OCI-LY1 (cell line): ENCODE measurements around the gene CHAD.

Source experiments
- H2AFZ ChIP-seq: fragments of 200-600 bp; sonication (generic), shearing (Covaris generic); 2 replicates; pipeline ENCODE4 v1.6.0; 2014; ENCODE audit warnings: antibody characterized with exemption, mild to moderate bottlenecking, low read length
- H3F3A ChIP-seq: fragments of 200-600 bp; sonication (generic), shearing (Covaris generic); 2 replicates; pipeline ENCODE4 v1.6.0; 2014; ENCODE audit warnings: mild to moderate bottlenecking, antibody characterized with exemption, low read length, moderate library complexity; ENCODE audit not compliant: insufficient read depth
- H3K27ac ChIP-seq: fragments of 200-600 bp; sonication (generic); 2 replicates; pipeline ENCODE4 v1.5.1; 2014; ENCODE audit warnings: low read length, mixed run types, mild to moderate bottlenecking, low read depth; ENCODE audit not compliant: poor library complexity, severe bottlenecking
- H3K27me3 ChIP-seq: fragments of 200-600 bp; sonication (generic); 2 replicates; pipeline ENCODE4 v1.6.0; 2014; ENCODE audit warnings: antibody characterized with exemption, mild to moderate bottlenecking, low read length, moderate library complexity; ENCODE audit not compliant: insufficient read depth
- H3K36me3 ChIP-seq: fragments of 200-600 bp; sonication (generic); 2 replicates; pipeline ENCODE4 v1.6.1; 2014; ENCODE audit warnings: mild to moderate bottlenecking, antibody characterized with exemption, low read length, moderate library complexity, mixed read lengths; ENCODE audit not compliant: insufficient read depth
- H3K4me1 ChIP-seq: fragments of 200-600 bp; sonication (generic); 2 replicates; pipeline ENCODE4 v1.5.1; 2014; ENCODE audit warnings: mild to moderate bottlenecking, low read length, moderate library complexity; ENCODE audit not compliant: insufficient read depth, severe bottlenecking
- H3K4me2 ChIP-seq: fragments of 200-600 bp; sonication (generic), shearing (Covaris generic); 2 replicates; pipeline ENCODE4 v1.6.1; 2014; ENCODE audit warnings: low read length
- H3K4me3 ChIP-seq: fragments of 200-600 bp; sonication (generic); 2 replicates; pipeline ENCODE4 v1.5.1; 2014; ENCODE audit warnings: low read length, low read depth, mild to moderate bottlenecking, mixed read lengths; ENCODE audit not compliant: poor library complexity, severe bottlenecking
- H3K79me2 ChIP-seq: fragments of 200-600 bp; shearing (Covaris generic); 2 replicates; pipeline ENCODE4 v1.6.1; 2016; ENCODE audit warnings: mixed run types, low read length, mixed read lengths; ENCODE audit not compliant: insufficient read depth
- H3K9ac ChIP-seq: fragments of 200-600 bp; sonication (generic), shearing (Covaris generic); 2 replicates; pipeline ENCODE4 v1.6.1; 2014; ENCODE audit warnings: mild to moderate bottlenecking, low read length, mixed read lengths
- H3K9me2 ChIP-seq: fragments of 200-600 bp; sonication (generic), shearing (Covaris generic); 2 replicates; pipeline ENCODE4 v1.6.1; 2014; ENCODE audit warnings: low read depth, mild to moderate bottlenecking, low read length, mixed read lengths
- H3K9me3 ChIP-seq: fragments of 200-600 bp; shearing (Covaris generic); 2 replicates; pipeline ENCODE4 v1.6.1; 2014; ENCODE audit warnings: low read length, mixed read lengths
- H4K20me1 ChIP-seq: fragments of 200-600 bp; sonication (generic), shearing (Covaris generic); 2 replicates; pipeline ENCODE4 v1.6.0; 2016; ENCODE audit warnings: mild to moderate bottlenecking, low read length; ENCODE audit not compliant: insufficient read depth
- CTCF ChIP-seq: fragments of 200-600 bp; sonication (generic), shearing (Covaris generic); IDR thresholded peaks from 2 replicates; pipeline ENCODE4 v1.5.1; 2017; ENCODE audit warnings: mild to moderate bottlenecking, antibody characterized with exemption, low read length, moderate library complexity, mixed read lengths
- EZH2 ChIP-seq: fragments of 200-600 bp; sonication (generic), shearing (Covaris generic); IDR thresholded peaks from 2 replicates; pipeline ENCODE4 v1.8.0; 2017; ENCODE audit warnings: borderline replicate concordance, mixed run types, mild to moderate bottlenecking, antibody characterized with exemption, low read length, moderate library complexity, mixed read lengths

Gene CHAD

GRCh38 chr17:50439008-50439407 lies 29.7 kb downstream of the CHAD start:
- TF ChIP-seq EZH2 (no peak), CTCF (no peak)
- H3K9ac ChIP-seq: no peak overlapping the region
- no peaks in the 10 kb centered on the region for H3K79me2 ChIP-seq
- no peaks in the 10 kb centered on the region for H3K9me3 ChIP-seq
- no peaks in the 10 kb centered on the region for H4K20me1 ChIP-seq
- H3K27me3 ChIP-seq: no peaks in the 10 kb centered on the region
- no peaks in the 10 kb centered on the region for H3K9me2 ChIP-seq
- H2AFZ ChIP-seq: no peak overlapping the region
- H3K36me3 ChIP-seq: no peaks in the 10 kb centered on the region
- no peaks in the 10 kb centered on the region for H3K4me1 ChIP-seq
- H3F3A ChIP-seq: no peaks in the 10 kb centered on the region
- no peak overlapping the region for H3K4me3 ChIP-seq
- H3K4me2 ChIP-seq: no peak overlapping the region
- H3K27ac ChIP-seq: no peak overlapping the region

GRCh38 chr17:50437409-50437808 lies 31.3 kb downstream of the CHAD start:
- H3F3A ChIP-seq: no peaks in the 10 kb centered on the region
- TF ChIP-seq EZH2 (no peak), CTCF (no peak)
- H3K36me3 ChIP-seq: no peaks in the 10 kb centered on the region
- H3K9me2 ChIP-seq: no peaks in the 10 kb centered on the region
- H4K20me1 ChIP-seq: no peaks in the 10 kb centered on the region
- no peak overlapping the region for H3K9ac ChIP-seq
- H3K9me3 ChIP-seq: no peaks in the 10 kb centered on the region
- no peak overlapping the region for H3K27ac ChIP-seq
- H3K4me3 ChIP-seq: no peak overlapping the region
- H3K79me2 ChIP-seq: no peaks in the 10 kb centered on the region
- H3K27me3 ChIP-seq: no peaks in the 10 kb centered on the region
- no peak overlapping the region for H2AFZ ChIP-seq
- H3K4me1 ChIP-seq: no peaks in the 10 kb centered on the region
- H3K4me2 ChIP-seq: no peak overlapping the region

GRCh38 chr17:50432125-50432762 lies 36.4 kb downstream of the CHAD start:
- no peak for TF ChIP-seq CTCF
- no peak for TF ChIP-seq EZH2
- no peak overlapping the region for H3K4me2 ChIP-seq
- no peaks in the 10 kb centered on the region for H3K9me2 ChIP-seq
- peaks cover 4% of the 10 kb centered on the region for H3K4me1 ChIP-seq
- no peak overlapping the region for H3K9ac ChIP-seq
- H4K20me1 ChIP-seq: no peaks in the 10 kb centered on the region
- H3K27me3 ChIP-seq: no peaks in the 10 kb centered on the region
- H3F3A ChIP-seq: no peaks in the 10 kb centered on the region
- H3K27ac ChIP-seq: no peak overlapping the region
- H3K79me2 ChIP-seq: no peaks in the 10 kb centered on the region
- no peak overlapping the region for H2AFZ ChIP-seq
- no peaks in the 10 kb centered on the region for H3K9me3 ChIP-seq
- no peak overlapping the region for H3K4me3 ChIP-seq
- H3K36me3 ChIP-seq: no peaks in the 10 kb centered on the region
